Stimulated activated CD8-positive, alpha-beta memory T cell treated with anti-CD3 and anti-CD28 coated beads, Interleukin-4, amount 100 ng/mL, for 1 hour (primary cell): Measurements from ENCODE around the gene CEACAM3.

Experiments used
- DNase-seq, 2 donors: peaks; one replicate each; pipeline ENCODE4 v3.0.0-alpha.2; 2020; ENCODE audit warnings: low read depth in 2 of 2, low spot score in 1 of 2

CEACAM3 gene

GRCh38 chr19:41844601-41845000 lies 48.2 kb downstream of the CEACAM3 start, which contains the start of gene LYPD4:
Gene LYPD4, minus strand, starts transcription at chr19:41844683. Its CDS starts 5,398 bp downstream, at chr19:41839285.
- DNase-seq = no peak

GRCh38 chr19:41845001-41845050 lies 48.4 kb downstream of the CEACAM3 start, which contains the start of gene DMRTC2:
Gene DMRTC2, plus strand, starts transcription at chr19:41845042. Its CDS starts 2,387 bp downstream, at chr19:41847429.
- DNase-seq = no peak

GRCh38 chr19:41845051-41845590 lies 48.7 kb downstream of the CEACAM3 start:
- DNase-seq = no peak

- no peak for DNase-seq
Observed at GRCh38 chr19:41847351-41848105, 51.1 kb downstream of the CEACAM3 start.

- DNase-seq = no peak
Observed at GRCh38 chr19:41848666-41849065, 52.3 kb downstream of the CEACAM3 start.

- no peak for DNase-seq
Observed at GRCh38 chr19:41849067-41849466, 52.7 kb downstream of the CEACAM3 start.

GRCh38 chr19:41850381-41850780 lies 54.0 kb downstream of the CEACAM3 start:
- no peak for DNase-seq

- DNase-seq = no peak
Observed at GRCh38 chr19:41851456-41851855, 55.1 kb downstream of the CEACAM3 start.

GRCh38 chr19:41853344-41853743 lies 57.0 kb downstream of the CEACAM3 start:
- DNase-seq = no peak

- DNase-seq = no peak
Observed at GRCh38 chr19:41853768-41854167, 57.4 kb downstream of the CEACAM3 start.

GRCh38 chr19:41859213-41859617 lies 62.8 kb downstream of the CEACAM3 start:
- no peak for DNase-seq

GRCh38 chr19:41859618-41860418 lies 63.4 kb downstream of the CEACAM3 start, which contains the start of gene RPS19:
Gene RPS19, plus strand, starts transcription at chr19:41860255. Its CDS starts 520 bp downstream, at chr19:41860775.
- DNase-seq = peak; percentile 95 to 97

- no peak for DNase-seq
Observed at GRCh38 chr19:41860419-41861115, 64.2 kb downstream of the CEACAM3 start.
